CD14-positive monocyte (primary cell): ENCODE measurements around the gene TUBB6. TPM values are rescaled to one million over a fixed set of nuclear protein-coding genes. Genes with fewer than 3 reads are reported as not detected.

ENCODE experiments used
- DNase-seq, 3 donors: peaks; one replicate each; pipeline ENCODE4 v3.0.0-alpha.2; 2011 to 2022
- H2AFZ ChIP-seq: 2 replicates; pipeline ENCODE4 v1.6.0; 2012; ENCODE audit warnings: mild to moderate bottlenecking, low read depth, low read length, inconsistent platforms; ENCODE audit not compliant: insufficient read depth, poor library complexity, severe bottlenecking
- H3K27ac ChIP-seq, 2 donors: 1 replicate in 1 of 2; 2 replicates in 1 of 2; pipeline ENCODE4 v1.5.1; 2012 to 2013; ENCODE audit warnings: low read length in 2 of 2, control low read depth in 1 of 2, inconsistent platforms in 1 of 2, low read depth in 1 of 2, mild to moderate bottlenecking in 1 of 2
- H3K27me3 ChIP-seq, 2 donors: one replicate each; pipeline versions ENCODE4 v1.6.0 to v1.6.1; 2011 to 2013; ENCODE audit warnings: low read length in 2 of 2; ENCODE audit not compliant: control insufficient read depth in 2 of 2, insufficient read depth in 2 of 2
- H3K36me3 ChIP-seq, 2 donors: replicated peaks in 1 of 2; 1 replicate in 1 of 2; 2 replicates in 1 of 2; pipeline versions ENCODE4 v1.5.1 to v1.6.1; 2012 to 2013; ENCODE audit warnings: low read length in 2 of 2, control low read depth in 1 of 2, inconsistent platforms in 1 of 2, mild to moderate bottlenecking in 1 of 2; ENCODE audit not compliant: insufficient read depth in 2 of 2, control insufficient read depth in 1 of 2
- H3K4me1 ChIP-seq, 2 donors: 1 replicate in 1 of 2; 2 replicates in 1 of 2; pipeline versions ENCODE4 v1.5.1 to v1.6.1; 2012 to 2013; ENCODE audit warnings: low read length in 2 of 2, control low read depth in 1 of 2, inconsistent platforms in 1 of 2, mild to moderate bottlenecking in 1 of 2, moderate library complexity in 1 of 2; ENCODE audit not compliant: insufficient read depth in 2 of 2, control insufficient read depth in 1 of 2
- H3K4me2 ChIP-seq: replicated peaks from 2 replicates; pipeline ENCODE3; 2012; ENCODE audit warnings: low read length, moderate library complexity, mild to moderate bottlenecking; ENCODE audit not compliant: poor library complexity, severe bottlenecking; ENCODE audit errors: extremely low read depth
- H3K4me3 ChIP-seq, 3 experiments: fragments of 200-600 bp in 1 of 3; sonication (generic) in 1 of 3; replicated peaks in 1 of 3; 1 replicate in 2 of 3; 2 replicates in 1 of 3; pipeline ENCODE4 v1.5.1; 2011 to 2013; ENCODE audit warnings: low read length in 3 of 3, mild to moderate bottlenecking in 3 of 3, control low read depth in 2 of 3, low read depth in 2 of 3, inconsistent platforms in 1 of 3, moderate library complexity in 1 of 3
- H3K79me2 ChIP-seq: 2 replicates; pipeline ENCODE4 v1.6.0; 2012; ENCODE audit warnings: mild to moderate bottlenecking, control low read depth, inconsistent platforms, low read length, moderate library complexity; ENCODE audit not compliant: insufficient read depth
- H3K9ac ChIP-seq: 2 replicates; pipeline ENCODE4 v1.6.0; 2017; ENCODE audit warnings: low read length, mild to moderate bottlenecking; ENCODE audit not compliant: insufficient read depth, poor library complexity, severe bottlenecking
- H3K9me3 ChIP-seq, 2 donors: replicated peaks in 1 of 2; 1 replicate in 1 of 2; 2 replicates in 1 of 2; pipeline versions ENCODE4 v1.5.1 to v1.6.1; 2012 to 2013; ENCODE audit warnings: low read length in 2 of 2, control low read depth in 1 of 2; ENCODE audit not compliant: control insufficient read depth in 1 of 2, insufficient read depth in 1 of 2
- H4K20me1 ChIP-seq: 2 replicates; pipeline ENCODE4 v1.6.0; 2012; ENCODE audit warnings: mild to moderate bottlenecking, low read length, control low read depth, moderate library complexity; ENCODE audit not compliant: insufficient read depth
- H3K27ac Mint-ChIP-seq, 7 donors: one replicate each; pipeline ENCODE4 v1.8.0; 2020; ENCODE audit warnings: mild to moderate bottlenecking in 7 of 7, mixed read lengths in 7 of 7, moderate library complexity in 6 of 7, inconsistent platforms in 2 of 7
- H3K27me3 Mint-ChIP-seq, 3 donors: one replicate each; pipeline ENCODE4 v1.8.0; 2021 to 2022; ENCODE audit warnings: low read depth in 3 of 3, mild to moderate bottlenecking in 3 of 3, mixed read lengths in 3 of 3, moderate library complexity in 3 of 3, inconsistent platforms in 1 of 3
- H3K36me3 Mint-ChIP-seq, 2 donors: one replicate each; pipeline ENCODE4 v1.8.0; 2020; ENCODE audit warnings: mixed read lengths in 2 of 2, inconsistent platforms in 1 of 2, mild to moderate bottlenecking in 1 of 2
- H3K4me1 Mint-ChIP-seq: one replicate; pipeline ENCODE4 v1.8.0; 2020; ENCODE audit warnings: mild to moderate bottlenecking, mixed read lengths
- H3K4me3 Mint-ChIP-seq, 2 donors: one replicate each; pipeline ENCODE4 v1.8.0; 2020; ENCODE audit warnings: mild to moderate bottlenecking in 2 of 2, mixed read lengths in 2 of 2, moderate library complexity in 1 of 2
- H3K9me3 Mint-ChIP-seq, 7 donors: one replicate each; pipeline ENCODE4 v1.8.0; 2020 to 2022; ENCODE audit warnings: mixed read lengths in 7 of 7, mild to moderate bottlenecking in 6 of 7, moderate library complexity in 6 of 7, inconsistent platforms in 2 of 7
- CTCF ChIP-seq: fragments of 200-600 bp; IDR thresholded peaks from one replicate; pipeline ENCODE4 v1.8.0; 2022; ENCODE audit warnings: antibody characterized with exemption, mild to moderate bottlenecking
- WGBS: methylation state at CpG from one replicate; pipeline ENCODE4 v1.1.5; 2013; ENCODE audit warnings: missing lambda C conversion rate; ENCODE audit not compliant: insufficient coverage; 5-methylcytosine and 5-hydroxymethylcytosine counted together
- intact Hi-C, 2 donors: fragments of 100-400 bp; cut with micrococcal nuclease; formaldehyde crosslinking; loops; one replicate each; pipeline versions ENCODE4 v1.15.0 to v1.15.1; 2023
- polyA plus RNA-seq, 3 donors: library from polyadenylated mRNA; depleted of rRNA in 1 of 3; unstranded in 2 of 3; stranded (reverse) in 1 of 3; fragments of 300-500 nt in 2 of 3; fragments of >200 nt in 1 of 3; fragmentation: Illumina TruSeq in 2 of 3; gene quantifications; 1 replicate in 2 of 3; 2 replicates in 1 of 3; pipeline ENCODE4 v1.2.3, GENCODE V29; 2012 to 2021

Gene TUBB6
- polyA plus RNA-seq, 3 donors, result 15.8 to 34.9 (median 27.6) TPM

DNA sequence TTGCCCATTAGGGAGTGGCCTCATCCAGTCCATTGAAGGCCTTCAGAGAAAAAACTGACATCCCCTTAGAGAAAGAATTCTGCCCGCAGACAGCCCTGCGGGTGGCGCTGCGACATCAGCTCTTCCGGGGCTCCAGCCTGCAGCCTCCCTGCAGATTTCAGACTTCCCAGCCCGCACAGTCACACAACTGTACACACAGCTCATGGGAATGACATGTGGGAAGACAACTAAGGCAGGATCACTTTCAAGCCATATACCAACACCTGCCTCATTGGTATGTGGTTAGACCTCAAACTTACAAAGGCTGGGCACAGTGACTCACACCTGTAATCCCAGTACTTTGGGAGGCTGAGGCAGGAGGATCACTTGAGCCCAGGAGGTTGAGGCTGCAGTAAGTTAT lies 24.8 kb upstream of the TUBB6 start:
- Mint-ChIP-seq H3K4me3 (no peak overlapping the region), H3K27ac (no peak overlapping the region), H3K36me3 (peaks cover 0 to 2% of the 10 kb centered on the region in 2 donors), H3K4me1 (peaks cover 14% of the 10 kb centered on the region), H3K9me3 (peaks cover 0 to 7% (median 3%) of the 10 kb centered on the region in 7 donors), H3K27me3 (peaks cover 23 to 45% (median 28%) of the 10 kb centered on the region in 3 donors)
- WGBS, result 93% methylated on average over 3 of the region's 6 CpGs
- DNase-seq, result no peak
- Histone ChIP-seq H3K9ac (no peak overlapping the region), H3K4me2 (no peak overlapping the region), H3K79me2 (no peaks in the 10 kb centered on the region), H2AFZ (no peak overlapping the region), H3K27ac (no peak overlapping the region), H3K4me1 (peaks cover 10% of the 10 kb centered on the region in 2 donors), H4K20me1 (no peaks in the 10 kb centered on the region), H3K36me3 (no peaks in the 10 kb centered on the region), H3K9me3 (no peaks in the 10 kb centered on the region), H3K4me3 (no peak overlapping the region), H3K27me3 (peaks cover 17 to 37% of the 10 kb centered on the region in 2 donors)
- intact Hi-C loops, result no loop called here
- no peak for TF ChIP-seq CTCF

- H3K27me3 ChIP-seq, result peaks cover 18 to 41% of the 10 kb centered on the region in 2 donors
- H3K4me2 ChIP-seq, result no peak overlapping the region
- no peaks in the 10 kb centered on the region for H3K9me3 ChIP-seq
- peaks cover 9 to 12% of the 10 kb centered on the region in 2 donors for H3K4me1 ChIP-seq
- DNase-seq, result no peak
- WGBS, result no CpG with 5 or more reads among the region's 1 CpG
- Mint-ChIP-seq H3K4me1 (peaks cover 14% of the 10 kb centered on the region), H3K27me3 (peaks cover 26 to 48% (median 32%) of the 10 kb centered on the region in 3 donors), H3K27ac (no peak overlapping the region), H3K9me3 (peaks cover 0 to 7% (median 3%) of the 10 kb centered on the region in 7 donors), H3K36me3 (peaks cover 0 to 2% of the 10 kb centered on the region in 2 donors), H3K4me3 (no peak overlapping the region)
- no peak for TF ChIP-seq CTCF
- intact Hi-C loops, result no loop called here
- H3K36me3 ChIP-seq, result no peaks in the 10 kb centered on the region
- no peaks in the 10 kb centered on the region for H3K79me2 ChIP-seq
- H3K4me3 ChIP-seq, result no peak overlapping the region
- no peak overlapping the region for H3K27ac ChIP-seq
- H4K20me1 ChIP-seq, result no peaks in the 10 kb centered on the region
- no peak overlapping the region for H3K9ac ChIP-seq
- H2AFZ ChIP-seq, result no peak overlapping the region
These were observed 24.4 kb upstream of the TUBB6 start for GRCh38 chr18:12283666-12284065.
